Suprapubic skin (tissue), 4 donors: Measurements from ENCODE around the gene TRIM37. TPM values are rescaled to one million over a fixed set of nuclear protein-coding genes. Genes with fewer than 3 reads are reported as not detected.

Experiments
- DNase-seq, 2 donors: peaks; one replicate each; pipeline ENCODE4 v3.0.0-alpha.2; 2019; ENCODE audit warnings: low spot score in 2 of 2
- H3K27ac ChIP-seq: fragments of 200-600 bp; sonication (generic); one replicate; pipeline ENCODE4 v1.5.1; 2019
- H3K27me3 ChIP-seq: fragments of 200-600 bp; sonication (generic); one replicate; pipeline ENCODE4 v1.5.1; 2019
- H3K36me3 ChIP-seq: fragments of 200-600 bp; sonication (generic); one replicate; pipeline ENCODE4 v1.5.1; 2019
- H3K4me1 ChIP-seq: fragments of 200-600 bp; sonication (generic); one replicate; pipeline ENCODE4 v1.5.1; 2019
- H3K4me3 ChIP-seq: fragments of 200-600 bp; sonication (generic); one replicate; pipeline ENCODE4 v1.5.1; 2019; ENCODE audit warnings: mild to moderate bottlenecking
- H3K9me3 ChIP-seq: fragments of 200-600 bp; sonication (generic); one replicate; pipeline ENCODE4 v1.5.1; 2019
- CTCF ChIP-seq, 2 donors: fragments of 200-600 bp in 1 of 2; fragments of 450-650 bp in 1 of 2; sonication (generic) in 1 of 2; IDR thresholded peaks; one replicate each; pipeline ENCODE4 v1.5.1; 2016 to 2019; ENCODE audit warnings: antibody characterized with exemption in 2 of 2, mild to moderate bottlenecking in 1 of 2, moderate library complexity in 1 of 2
- EP300 ChIP-seq: sonication (generic); formaldehyde crosslinking; IDR thresholded peaks from one replicate; pipeline ENCODE4 v1.6.1; 2017; ENCODE audit warnings: antibody characterized with exemption
- POLR2A ChIP-seq, 2 donors: fragments of 450-650 bp; IDR thresholded peaks; one replicate each; pipeline ENCODE4 v1.6.1; 2017; ENCODE audit warnings: antibody characterized with exemption in 2 of 2, mild to moderate bottlenecking in 2 of 2, moderate library complexity in 2 of 2
- POLR2AphosphoS5 ChIP-seq, 3 donors: sonication (generic); formaldehyde crosslinking; IDR thresholded peaks; one replicate each; pipeline ENCODE4 v1.6.1; 2017; ENCODE audit warnings: antibody characterized with exemption in 3 of 3
- WGBS: methylation state at CpG from one replicate; pipeline ENCODE4 v1.1.5; 2018; 5-methylcytosine and 5-hydroxymethylcytosine counted together
- total RNA-seq, 4 donors: library from RNA; depleted of rRNA; stranded (reverse); fragments of >200 nt; gene quantifications; one replicate each; pipeline ENCODE4 v1.1.0, GENCODE V29; 2016

Gene TRIM37
- total RNA-seq, 4 donors from 2014 or later: 11.1 to 18.3 (median 14.6) TPM

- no peak for DNase-seq
- TF ChIP-seq EP300 (no peak), POLR2AphosphoS5 (IDR thresholded peaks at IDR 0.05) (no peak), POLR2A (IDR thresholded peaks at IDR 0.05) (no peak), CTCF (IDR thresholded peaks at IDR 0.05) (no peak)
- Histone ChIP-seq H3K4me3 (no peak overlapping the region), H3K27ac (no peak overlapping the region), H3K4me1 (no peaks in the 10 kb centered on the region), H3K9me3 (no peaks in the 10 kb centered on the region), H3K27me3 (no peaks in the 10 kb centered on the region), H3K36me3 (peaks cover 48% of the 10 kb centered on the region)
- WGBS: 73% methylated on average over 5 of the region's 5 CpGs
These were observed 67.9 kb downstream of the TRIM37 start for GRCh38 chr17:59038734-59039133.

GRCh38 chr17:59037960-59038359 lies 68.7 kb downstream of the TRIM37 start:
- TF ChIP-seq CTCF (IDR thresholded peaks at IDR 0.05) (no peak), EP300 (no peak), POLR2AphosphoS5 (IDR thresholded peaks at IDR 0.05) (no peak), POLR2A (IDR thresholded peaks at IDR 0.05) (no peak)
- no peaks in the 10 kb centered on the region for H3K9me3 ChIP-seq
- H3K27ac ChIP-seq: no peak overlapping the region
- DNase-seq: no peak
- H3K27me3 ChIP-seq: no peaks in the 10 kb centered on the region
- no peaks in the 10 kb centered on the region for H3K4me1 ChIP-seq
- H3K36me3 ChIP-seq: peaks cover 44% of the 10 kb centered on the region
- H3K4me3 ChIP-seq: no peak overlapping the region

GRCh38 chr17:59030811-59031210 lies 75.9 kb downstream of the TRIM37 start:
- Histone ChIP-seq H3K9me3 (no peaks in the 10 kb centered on the region), H3K36me3 (peaks cover 10% of the 10 kb centered on the region), H3K27ac (no peak overlapping the region), H3K4me1 (no peaks in the 10 kb centered on the region), H3K27me3 (no peaks in the 10 kb centered on the region), H3K4me3 (no peak overlapping the region)
- no peak for DNase-seq
- WGBS: 94% methylated on average over 1 of the region's 1 CpG
- TF ChIP-seq POLR2A (IDR thresholded peaks at IDR 0.05) (no peak), POLR2AphosphoS5 (IDR thresholded peaks at IDR 0.05) (no peak), EP300 (no peak), CTCF (IDR thresholded peaks at IDR 0.05) (no peak)

GRCh38 chr17:59028328-59028727 lies 78.4 kb downstream of the TRIM37 start:
- 85% methylated on average over 6 of the region's 6 CpGs for WGBS
- TF ChIP-seq POLR2A (IDR thresholded peaks at IDR 0.05): no peak
- no peak for TF ChIP-seq POLR2AphosphoS5 (IDR thresholded peaks at IDR 0.05)
- no peak for TF ChIP-seq EP300
- TF ChIP-seq CTCF (IDR thresholded peaks at IDR 0.05): no peak
- Histone ChIP-seq H3K4me1 (no peaks in the 10 kb centered on the region), H3K9me3 (no peaks in the 10 kb centered on the region), H3K27me3 (no peaks in the 10 kb centered on the region), H3K36me3 (peaks cover 3% of the 10 kb centered on the region), H3K27ac (no peak overlapping the region), H3K4me3 (no peak overlapping the region)
- DNase-seq: no peak

GRCh38 chr17:59027750-59028149 lies 78.9 kb downstream of the TRIM37 start:
- H3K27me3 ChIP-seq: no peaks in the 10 kb centered on the region
- TF ChIP-seq EP300: no peak
- no peak for TF ChIP-seq POLR2AphosphoS5 (IDR thresholded peaks at IDR 0.05)
- TF ChIP-seq CTCF (IDR thresholded peaks at IDR 0.05): no peak
- TF ChIP-seq POLR2A (IDR thresholded peaks at IDR 0.05): no peak

More at GRCh38 chr17:59027750-59028149, 78.9 kb downstream of the TRIM37 start:
- H3K4me3 ChIP-seq: no peak overlapping the region
- WGBS: 85% methylated on average over 4 of the region's 4 CpGs
- H3K4me1 ChIP-seq: no peaks in the 10 kb centered on the region
- no peaks in the 10 kb centered on the region for H3K9me3 ChIP-seq
- peaks cover 3% of the 10 kb centered on the region for H3K36me3 ChIP-seq
- H3K27ac ChIP-seq: no peak overlapping the region
- no peak for DNase-seq
